ENCODE measurements around the gene FLYWCH1.

Gene FLYWCH1

GRCh38 chr16:2953706-2954627 lies 42.2 kb downstream of the FLYWCH1 start:
- DNase-seq (ENCODE audit: low spot score) = no peak

GRCh38 chr16:2954656-2955381 lies 43.1 kb downstream of the FLYWCH1 start:
- no peak for DNase-seq (ENCODE audit: low spot score)

DNA sequence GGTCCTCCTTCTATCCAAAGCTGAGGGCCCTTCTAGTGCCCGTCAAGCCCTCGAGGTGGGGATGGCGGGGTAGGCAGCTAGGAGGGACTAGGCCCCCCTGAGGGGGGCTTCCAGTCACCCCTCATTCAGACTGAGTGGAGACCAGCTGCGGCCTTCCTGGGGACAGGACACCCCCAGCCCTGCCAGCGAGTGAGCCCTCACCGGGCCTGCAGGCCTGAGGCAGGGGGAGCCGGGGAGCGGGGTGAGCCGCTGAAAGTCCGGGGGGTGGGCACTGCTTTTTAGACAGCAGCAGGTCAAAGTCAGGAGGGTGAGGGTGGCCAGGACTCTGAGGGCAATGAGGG lies 43.7 kb downstream of the FLYWCH1 start:
- no peak for DNase-seq (ENCODE audit: low spot score)

- no peak for DNase-seq (ENCODE audit: low spot score)
Measured at GRCh38 chr16:2955779-2956578, 44.2 kb downstream of the FLYWCH1 start.

- DNase-seq (ENCODE audit: low spot score) = no peak
Measured at GRCh38 chr16:2956579-2956956, 44.8 kb downstream of the FLYWCH1 start.

DNA sequence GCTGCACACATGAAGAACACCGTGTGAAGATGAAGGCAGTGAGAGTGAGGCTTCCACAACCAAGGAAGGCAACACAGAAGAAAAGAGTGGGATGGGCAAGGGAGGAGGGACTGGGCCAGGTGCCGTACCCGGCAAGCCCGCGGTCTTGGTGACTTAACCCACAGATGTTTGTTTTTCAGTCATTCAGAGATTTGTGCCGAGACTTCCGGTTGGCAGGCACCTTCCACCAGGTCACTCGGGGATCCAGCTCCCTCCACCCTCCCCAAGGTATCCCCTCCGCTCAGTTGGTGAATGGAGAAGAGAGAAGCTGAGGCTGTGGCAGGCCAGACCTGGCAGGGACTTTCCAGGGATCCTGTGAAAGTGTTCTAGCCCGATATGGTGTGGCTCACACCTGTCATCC lies 47.5 kb downstream of the FLYWCH1 start:
- DNase-seq (ENCODE audit: low spot score) = no peak

DNA sequence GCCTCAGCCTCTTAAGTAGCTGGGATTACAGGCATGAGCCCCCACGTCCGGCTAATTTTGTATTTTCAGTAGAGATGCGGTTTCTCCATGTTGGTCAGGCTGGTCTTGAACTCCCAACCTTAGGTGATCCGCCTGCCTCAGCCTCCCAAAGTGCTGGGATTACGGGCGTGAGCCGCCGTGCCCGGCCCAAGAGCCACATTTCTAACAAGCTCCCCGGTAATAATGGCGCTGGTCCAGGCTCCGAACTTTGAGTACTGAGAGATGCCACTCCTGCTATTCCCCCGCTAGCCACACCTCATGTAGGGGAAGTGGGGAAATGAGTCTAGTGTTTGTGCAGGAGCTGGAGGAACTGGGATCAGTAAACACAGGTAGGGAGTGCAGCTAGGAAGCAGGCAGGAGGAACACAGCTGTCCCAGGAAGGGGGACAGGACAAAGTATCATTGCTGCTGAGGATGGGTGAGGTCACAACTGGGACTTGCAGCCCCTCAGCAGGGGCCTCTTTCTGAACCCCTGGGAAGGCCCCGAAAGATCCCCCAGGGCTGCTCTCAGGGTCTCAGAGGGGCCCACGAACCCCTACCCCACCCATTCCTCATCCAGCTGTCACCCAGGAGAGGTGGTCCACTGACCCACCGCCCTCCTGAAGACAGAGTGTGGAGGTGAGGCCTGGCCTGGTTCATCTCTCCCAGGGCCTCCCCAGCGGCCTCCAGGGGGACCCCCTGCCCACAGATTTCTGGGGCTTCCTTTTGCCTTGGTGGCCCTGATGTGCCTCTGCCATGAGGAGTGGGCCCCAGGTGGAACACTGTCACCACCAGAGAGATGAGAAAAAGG lies 48.7 kb downstream of the FLYWCH1 start:
- no peak for DNase-seq (ENCODE audit: low spot score)

DNA sequence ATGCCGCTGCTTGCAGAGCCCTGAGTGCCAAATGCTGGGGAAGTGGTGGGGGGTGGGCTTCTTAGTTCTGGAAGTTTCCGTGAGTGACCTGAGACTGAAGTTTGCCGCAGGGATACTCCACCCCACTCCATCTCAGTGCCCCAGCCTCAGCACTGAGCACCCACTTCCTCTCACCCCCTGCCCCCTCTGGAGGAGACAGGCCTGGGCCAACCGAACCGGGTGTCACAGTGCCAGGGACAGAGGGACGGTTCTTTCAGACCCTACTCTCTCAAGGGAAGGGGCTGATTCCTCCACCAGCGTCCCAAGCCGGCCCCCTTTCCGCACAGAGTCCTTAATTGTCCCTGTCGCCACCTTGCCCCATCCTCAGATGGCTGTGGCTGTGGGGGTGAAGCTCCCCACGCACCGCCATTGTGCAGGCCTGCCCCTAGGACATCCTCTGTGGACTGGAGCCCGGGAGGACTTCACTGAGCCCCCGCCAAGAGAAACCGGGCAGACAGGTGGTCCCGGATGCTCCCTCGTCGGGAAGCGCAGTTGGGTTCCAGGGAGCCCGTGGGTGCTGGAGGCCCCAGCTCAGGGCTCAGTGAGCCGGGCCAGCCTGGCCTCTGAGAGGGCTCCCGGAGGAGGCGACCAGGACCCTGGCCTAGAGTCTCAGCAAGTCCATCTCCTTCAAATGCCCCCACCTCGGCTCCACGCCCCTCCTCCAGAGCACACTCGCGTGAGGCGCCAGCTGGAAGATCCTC lies 50.8 kb downstream of the FLYWCH1 start:
- no peak for DNase-seq (ENCODE audit: low spot score)

GRCh38 chr16:2963074-2963722 lies 51.5 kb downstream of the FLYWCH1 start:
- DNase-seq (ENCODE audit: low spot score) = no peak

DNA sequence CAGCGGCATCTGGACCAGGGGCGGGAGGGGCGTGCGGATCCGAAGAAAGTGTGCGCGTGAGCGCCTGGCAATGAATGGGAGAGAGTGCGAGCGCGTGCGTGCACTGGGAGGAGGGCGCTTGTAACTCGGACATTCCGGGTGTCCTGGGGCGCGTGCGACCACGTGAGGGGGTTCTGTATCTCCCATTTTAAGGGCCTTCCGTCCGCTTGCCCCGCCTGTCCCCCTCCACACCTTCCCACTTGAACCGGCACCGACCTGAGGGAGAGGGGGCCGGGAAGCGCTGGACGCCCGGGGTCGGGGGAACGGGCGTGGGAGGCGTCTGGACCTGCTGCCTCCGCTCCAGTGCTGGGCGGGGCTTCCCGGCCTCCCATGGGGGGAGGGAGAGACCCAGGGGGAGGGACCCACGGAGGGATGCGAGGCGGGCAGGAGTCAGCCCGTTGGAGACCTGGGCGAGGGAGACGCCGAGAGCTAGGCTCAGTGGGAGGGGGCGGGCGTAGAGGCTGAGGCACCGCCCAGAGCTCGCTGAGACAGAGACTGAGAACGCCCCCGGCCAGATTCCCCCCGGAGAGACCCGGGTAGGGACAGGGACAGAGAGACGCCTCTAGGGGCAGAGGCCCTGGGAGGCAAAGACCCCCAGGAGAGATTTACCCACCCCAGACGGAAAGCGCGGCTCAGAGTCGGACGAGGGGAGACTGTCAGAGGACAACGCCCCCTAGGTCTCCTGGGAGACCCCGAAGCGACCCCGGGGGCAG lies 52.2 kb downstream of the FLYWCH1 start, which contains the start of gene KREMEN2:
Gene KREMEN2 (plus strand): TSS at position 553 of the 752 bp plus-strand sequence. CDS start 246 bp downstream, outside the sequence.
- no peak for DNase-seq (ENCODE audit: low spot score)

- DNase-seq (ENCODE audit: low spot score) = no peak
Measured at GRCh38 chr16:2964475-2965336, 53.0 kb downstream of the FLYWCH1 start.

GRCh38 chr16:2966043-2966807 lies 54.5 kb downstream of the FLYWCH1 start:
- DNase-seq (ENCODE audit: low spot score) = no peak

DNA sequence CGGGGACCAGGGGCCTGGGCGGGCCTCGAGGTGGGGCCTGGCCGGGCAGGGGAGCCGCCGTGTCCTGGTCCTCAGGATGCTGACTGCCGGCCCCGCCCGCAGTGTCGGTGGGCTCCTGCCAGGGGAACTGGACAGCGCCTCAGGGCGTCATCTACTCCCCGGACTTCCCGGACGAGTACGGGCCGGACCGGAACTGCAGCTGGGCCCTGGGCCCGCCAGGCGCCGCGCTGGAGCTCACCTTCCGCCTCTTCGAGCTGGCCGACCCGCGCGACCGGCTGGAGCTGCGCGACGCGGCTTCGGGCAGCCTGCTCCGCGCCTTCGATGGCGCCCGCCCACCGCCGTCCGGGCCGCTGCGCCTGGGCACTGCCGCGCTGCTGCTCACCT lies 55.1 kb downstream of the FLYWCH1 start:
- no peak for DNase-seq (ENCODE audit: low spot score)

DNA sequence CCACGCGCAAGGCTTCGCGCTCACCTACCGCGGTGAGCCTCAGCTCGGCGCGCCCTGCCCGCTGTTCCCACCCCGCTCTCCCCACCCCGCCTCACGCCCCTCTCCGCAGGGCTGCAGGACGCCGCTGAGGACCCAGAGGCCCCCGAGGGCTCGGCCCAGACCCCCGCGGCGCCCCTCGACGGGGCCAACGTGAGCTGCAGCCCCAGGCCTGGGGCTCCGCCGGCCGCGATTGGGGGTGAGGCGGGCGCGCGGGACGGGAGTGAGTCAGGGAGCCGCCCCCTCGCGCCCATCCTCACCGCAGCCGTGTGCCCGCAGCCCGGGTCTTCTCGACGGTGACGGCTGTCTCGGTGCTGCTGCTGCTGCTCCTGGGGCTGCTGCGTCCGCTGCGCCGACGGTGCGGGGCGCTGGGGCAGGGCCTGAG lies 55.5 kb downstream of the FLYWCH1 start:
- DNase-seq (ENCODE audit: low spot score) = no peak

DNA sequence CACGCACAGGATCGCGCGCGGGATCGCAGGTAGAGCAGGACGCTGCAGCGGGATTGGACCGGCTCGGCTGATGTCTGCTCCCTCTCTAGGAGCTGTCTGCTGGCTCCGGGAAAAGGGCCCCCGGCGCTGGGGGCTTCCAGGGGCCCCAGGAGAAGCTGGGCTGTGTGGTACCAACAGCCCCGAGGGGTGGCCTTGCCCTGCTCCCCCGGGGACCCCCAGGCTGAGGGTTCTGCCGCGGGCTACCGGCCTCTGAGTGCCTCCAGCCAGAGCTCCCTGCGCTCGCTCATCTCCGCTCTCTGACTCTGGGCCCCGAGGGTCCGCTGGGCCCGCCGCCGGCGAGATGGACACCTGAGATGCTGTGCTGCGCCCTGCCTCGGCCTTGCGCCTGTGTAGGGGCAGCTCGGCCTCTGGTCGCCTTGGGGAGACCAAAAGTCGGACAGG lies 56.0 kb downstream of the FLYWCH1 start:
- DNase-seq (ENCODE audit: low spot score) = no peak

GRCh38 chr16:2968368-2968737 lies 56.6 kb downstream of the FLYWCH1 start:
- no peak for DNase-seq (ENCODE audit: low spot score)

- peak; percentile 91 for DNase-seq (ENCODE audit: low spot score)
Measured at GRCh38 chr16:2968738-2969544, 57.2 kb downstream of the FLYWCH1 start, which contains the start of gene PAQR4. PAQR4 (plus strand) TSS chr16:2969348; CDS start chr16:2969675, 327 bp downstream.
